T-helper 1 cell treated with Interleukin-12 subunit alpha and Interleukin-12 subunit beta and Interleukin-4 antibody, amounts not matched to agents 30 ng/mL and 1 ng/mL, for 36 hours (primary cell): ENCODE results near the gene ADGRV1. TPM values are rescaled to one million over a fixed set of nuclear protein-coding genes. Genes with fewer than 3 reads are reported as not detected.
"Not testable (repeated sequence)": the region's sequence is repeated elsewhere in the genome, so short reads cannot be mapped to it uniquely, and the experiment has no call there.

Experiments used
- intact Hi-C: fragments of 100-400 bp; cut with micrococcal nuclease; formaldehyde crosslinking; loops from one replicate; pipeline ENCODE4 v1.15.1; 2024
- total RNA-seq: library from RNA; stranded (reverse); gene quantifications from 2 replicates; pipeline ENCODE4 v1.2.3, GENCODE V29; 2022

Gene ADGRV1
- total RNA-seq, 1 donor from 2014 or later, result 0.05 TPM

DNA sequence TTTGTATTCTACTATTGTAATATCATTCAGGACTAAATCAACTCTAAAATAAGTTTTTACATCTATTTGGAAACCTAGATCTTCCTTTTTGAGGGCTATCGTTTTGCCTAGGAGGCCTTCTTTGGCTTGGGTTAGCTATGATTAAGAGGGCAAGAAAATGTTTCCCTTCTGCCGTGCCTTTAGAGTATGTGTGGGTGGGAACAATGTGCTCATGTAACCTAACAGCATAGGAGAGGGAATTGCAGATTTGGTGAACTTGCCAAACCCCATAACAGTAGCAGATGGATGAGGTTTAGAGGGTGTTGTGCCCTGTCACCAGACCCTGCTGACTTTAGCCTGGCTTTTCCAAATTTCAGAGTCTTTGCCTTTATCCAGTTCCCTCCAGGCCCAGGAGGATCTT is 339.0 kb downstream of the ADGRV1 start:
- intact Hi-C loops, result no loop called here

DNA sequence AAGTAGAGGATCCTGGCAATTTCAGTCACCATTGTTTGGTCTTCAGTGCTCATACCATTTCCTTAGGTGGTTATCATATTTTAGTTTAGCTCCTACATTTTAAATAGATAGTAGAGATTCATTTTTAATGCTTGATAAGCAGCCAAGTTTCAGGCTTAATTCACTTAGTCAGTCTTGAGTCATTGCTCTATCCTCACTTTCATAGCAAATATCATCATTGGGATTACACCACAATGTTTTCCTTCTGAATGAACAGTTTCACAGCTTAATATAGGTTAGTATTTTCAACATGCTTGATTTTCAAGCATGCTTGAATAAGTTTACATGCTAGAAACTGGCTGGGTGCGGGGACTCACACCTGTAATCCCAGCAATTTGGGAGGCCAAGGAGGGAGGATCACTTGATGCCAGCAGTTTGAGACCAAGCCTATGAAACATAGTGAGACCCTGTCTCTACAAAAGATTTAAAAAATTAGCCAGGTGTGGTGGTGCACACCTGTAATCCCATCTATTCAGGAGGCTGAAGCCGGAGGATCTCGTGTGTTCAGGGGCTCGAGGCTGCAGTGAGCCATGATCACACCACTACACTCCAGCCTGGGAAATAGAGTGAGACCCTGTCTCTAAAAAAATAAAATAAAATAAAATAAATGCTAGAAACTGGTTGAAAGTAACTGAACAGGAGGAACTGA is 339.9 kb downstream of the ADGRV1 start:
- intact Hi-C loops, result no loop called here

DNA sequence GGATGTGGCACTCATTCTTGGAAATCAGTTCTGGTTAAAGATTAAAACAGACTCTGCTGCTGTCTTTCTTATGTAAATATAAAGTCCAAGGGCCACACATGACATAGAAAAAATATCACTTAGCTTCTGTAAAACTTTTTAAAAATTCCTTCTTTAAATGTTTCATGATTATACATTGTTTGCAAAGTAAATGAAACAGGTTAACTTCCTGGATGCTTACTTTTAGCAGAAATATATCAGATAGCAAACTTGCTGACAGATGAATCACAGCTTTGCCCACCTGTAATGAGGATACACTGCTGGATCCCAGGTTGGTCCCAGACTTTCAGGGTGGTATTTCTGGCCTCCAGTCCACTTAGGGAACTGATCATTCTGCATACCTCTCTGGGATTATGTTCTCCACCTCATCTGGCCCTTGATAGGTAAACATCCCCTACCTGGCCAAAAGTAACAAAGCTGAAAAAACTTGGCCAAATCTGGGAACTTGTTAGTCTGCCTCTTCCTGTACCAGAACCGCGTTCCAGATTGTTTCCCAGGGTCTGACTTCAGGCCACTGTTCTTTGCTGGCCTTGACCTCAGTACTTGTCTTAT is 340.5 kb downstream of the ADGRV1 start:
- intact Hi-C loops, result no loop called here

DNA sequence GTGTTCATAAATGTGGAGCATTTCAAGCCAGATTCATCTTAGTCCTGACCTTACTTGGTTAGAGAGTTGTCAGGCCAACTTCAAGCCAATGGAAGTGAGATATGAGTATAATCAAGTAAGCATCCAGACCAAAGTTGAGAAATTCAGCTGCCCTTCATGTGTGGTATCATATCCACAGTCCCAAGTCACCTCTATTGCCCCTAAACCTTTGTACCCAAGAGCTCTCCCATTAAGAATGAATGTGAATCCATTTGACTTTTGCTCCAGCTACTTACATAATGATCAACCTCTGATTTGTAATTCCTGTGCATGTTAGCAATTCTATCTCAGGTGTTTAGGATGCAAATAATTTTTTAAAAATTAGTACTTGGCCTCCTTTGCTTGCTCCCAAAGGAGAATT is 342.7 kb downstream of the ADGRV1 start:
- intact Hi-C loops, result no loop called here

DNA sequence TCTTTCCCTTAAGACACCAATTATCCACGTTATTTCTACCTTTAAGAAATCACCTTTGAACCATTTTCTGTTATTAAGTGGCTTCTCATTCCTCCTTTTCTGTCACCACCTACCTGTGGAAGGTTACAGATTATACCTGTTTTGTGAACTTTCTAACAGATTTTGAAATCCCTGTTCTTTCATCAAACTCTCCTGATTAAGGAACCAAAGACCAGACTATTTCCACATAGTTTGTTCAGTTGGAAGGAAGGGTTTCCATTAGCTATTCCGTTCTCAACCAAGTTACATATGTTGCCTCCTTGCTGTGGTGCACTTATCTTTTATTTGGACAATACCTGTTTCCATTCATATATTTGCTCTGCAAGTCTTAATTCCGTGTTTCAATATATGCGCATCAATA is 343.6 kb downstream of the ADGRV1 start:
- intact Hi-C loops, result no loop called here

DNA sequence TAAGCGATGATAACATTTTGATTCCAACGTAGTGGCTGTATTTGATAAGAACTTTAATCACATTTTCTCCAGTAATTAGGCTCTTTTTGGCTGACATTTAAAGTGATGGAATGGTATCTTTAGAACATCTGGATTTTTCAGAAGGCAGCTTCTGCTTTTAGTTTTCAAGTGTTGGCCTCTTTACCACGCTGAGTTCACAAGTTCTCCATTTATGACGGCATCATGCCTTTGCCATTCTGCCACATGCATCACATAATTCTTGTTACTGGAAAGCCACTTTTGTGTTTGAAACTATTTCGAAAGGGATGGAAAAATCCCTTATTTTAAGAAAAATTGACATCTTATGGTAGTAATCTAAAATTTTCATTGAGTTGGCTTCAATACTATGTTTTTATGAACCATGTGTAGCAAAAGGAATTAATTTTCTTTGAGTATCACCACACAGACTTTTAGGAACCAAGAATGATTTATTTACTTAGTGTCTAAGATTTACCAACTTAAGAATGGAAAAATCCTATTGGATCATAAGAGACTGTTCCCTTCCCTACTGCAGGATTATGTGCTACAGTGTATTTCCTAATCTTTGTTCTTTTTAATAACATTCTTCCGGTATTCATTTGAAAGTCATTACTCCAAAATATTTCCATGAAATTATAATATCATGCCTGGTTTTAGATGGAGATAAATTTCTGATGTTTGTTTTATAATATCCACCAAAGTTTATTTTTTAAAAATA is 344.2 kb downstream of the ADGRV1 start:
- intact Hi-C loops, result no loop called here

DNA sequence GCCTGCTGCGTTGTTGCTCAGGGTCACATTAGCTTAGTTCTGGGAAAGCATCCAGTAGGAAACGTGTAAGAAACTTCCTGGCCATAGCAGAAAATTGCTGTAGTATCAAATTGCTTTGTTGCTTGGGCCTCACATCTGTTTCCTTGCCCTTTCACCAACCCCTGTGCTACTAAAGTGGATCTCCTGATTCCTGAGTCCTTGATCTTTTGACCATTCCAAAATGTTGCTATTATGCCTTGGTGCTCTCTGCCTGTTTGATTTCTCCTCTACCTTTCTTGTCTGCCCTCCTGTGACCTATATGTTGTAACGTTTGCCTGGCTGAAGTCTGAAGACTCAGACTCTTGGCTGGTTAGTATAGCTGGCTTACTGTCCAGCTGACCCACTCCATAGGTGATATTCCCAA is 350.5 kb downstream of the ADGRV1 start:
- intact Hi-C loops, result no loop called here

DNA sequence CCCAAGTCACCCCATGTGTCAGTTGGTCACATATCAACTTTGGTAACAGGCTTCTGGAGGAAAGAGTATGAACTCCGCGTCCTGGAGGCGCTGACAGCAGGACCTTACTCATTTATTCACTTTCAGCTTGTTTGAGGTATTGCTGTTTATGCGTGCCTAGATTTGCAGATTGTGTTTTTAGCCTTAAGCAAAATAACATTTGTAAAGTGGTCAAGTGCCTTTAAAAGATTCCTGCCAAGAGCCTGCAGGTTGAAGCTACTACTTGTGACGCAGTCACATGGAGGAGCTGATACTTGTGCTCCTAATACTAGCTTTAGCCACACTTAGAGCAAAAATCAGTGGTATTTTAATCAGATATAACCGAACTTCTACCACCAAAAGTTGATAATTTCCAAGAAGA is 351.3 kb downstream of the ADGRV1 start:
- intact Hi-C loops, result no loop called here

DNA sequence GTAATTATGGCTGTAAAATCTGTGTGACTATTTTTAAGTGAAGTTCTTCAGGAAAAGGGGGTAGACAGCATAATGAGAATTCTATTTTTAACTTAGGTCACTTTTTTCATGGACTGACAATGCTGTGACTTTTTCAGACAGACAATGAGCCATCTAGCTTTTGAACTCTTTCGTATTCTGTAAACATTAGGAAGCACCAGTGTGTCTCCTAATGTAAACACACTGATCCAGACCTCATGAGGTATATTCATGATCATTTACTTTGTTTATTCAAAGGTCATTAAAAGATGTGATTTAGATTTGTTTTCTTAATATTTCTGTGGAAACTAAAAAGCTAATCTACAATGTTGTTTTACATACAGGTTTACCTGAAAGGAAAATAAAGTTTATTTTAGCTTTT is 352.6 kb downstream of the ADGRV1 start:
- intact Hi-C loops, result no loop called here

DNA sequence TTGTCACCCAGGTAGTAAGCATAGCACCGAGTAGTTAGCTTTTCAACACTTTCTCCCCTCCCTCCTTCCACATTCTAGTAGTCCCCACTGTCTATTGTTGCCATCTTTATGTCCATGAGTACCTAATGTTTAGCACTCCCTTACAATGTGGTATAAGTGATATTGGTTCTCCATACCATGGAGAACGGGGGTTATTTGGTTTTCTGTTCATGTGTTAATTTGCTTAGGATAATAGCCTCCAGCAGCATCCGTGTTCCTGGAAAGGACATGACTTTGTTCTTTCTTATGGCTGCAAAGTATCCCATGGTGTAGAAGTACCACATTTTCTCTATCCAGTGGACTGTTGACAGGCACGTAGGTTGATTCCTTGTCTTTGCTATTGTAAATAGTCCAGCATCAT is 353.9 kb downstream of the ADGRV1 start:
- intact Hi-C loops, result no loop called here

DNA sequence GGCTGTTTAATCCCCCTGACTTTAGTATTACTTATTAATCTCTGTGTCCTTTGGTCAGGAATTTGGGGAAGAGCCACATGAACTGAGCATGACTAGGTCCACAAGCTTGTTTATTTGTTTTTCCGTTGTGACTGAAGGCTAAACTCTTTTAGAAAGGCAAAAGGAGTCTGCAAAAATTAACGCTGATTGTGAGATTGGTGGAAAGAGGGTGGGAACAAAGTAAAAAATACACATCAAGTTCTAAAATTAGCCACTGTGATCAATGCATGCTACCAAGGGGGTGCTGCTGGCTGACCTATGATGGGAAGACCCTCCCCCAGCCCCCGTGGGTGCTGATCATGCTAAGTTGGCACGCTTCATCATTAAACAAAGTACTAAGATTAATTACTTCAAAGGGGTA is 356.8 kb downstream of the ADGRV1 start:
- intact Hi-C loops, result no loop called here

DNA sequence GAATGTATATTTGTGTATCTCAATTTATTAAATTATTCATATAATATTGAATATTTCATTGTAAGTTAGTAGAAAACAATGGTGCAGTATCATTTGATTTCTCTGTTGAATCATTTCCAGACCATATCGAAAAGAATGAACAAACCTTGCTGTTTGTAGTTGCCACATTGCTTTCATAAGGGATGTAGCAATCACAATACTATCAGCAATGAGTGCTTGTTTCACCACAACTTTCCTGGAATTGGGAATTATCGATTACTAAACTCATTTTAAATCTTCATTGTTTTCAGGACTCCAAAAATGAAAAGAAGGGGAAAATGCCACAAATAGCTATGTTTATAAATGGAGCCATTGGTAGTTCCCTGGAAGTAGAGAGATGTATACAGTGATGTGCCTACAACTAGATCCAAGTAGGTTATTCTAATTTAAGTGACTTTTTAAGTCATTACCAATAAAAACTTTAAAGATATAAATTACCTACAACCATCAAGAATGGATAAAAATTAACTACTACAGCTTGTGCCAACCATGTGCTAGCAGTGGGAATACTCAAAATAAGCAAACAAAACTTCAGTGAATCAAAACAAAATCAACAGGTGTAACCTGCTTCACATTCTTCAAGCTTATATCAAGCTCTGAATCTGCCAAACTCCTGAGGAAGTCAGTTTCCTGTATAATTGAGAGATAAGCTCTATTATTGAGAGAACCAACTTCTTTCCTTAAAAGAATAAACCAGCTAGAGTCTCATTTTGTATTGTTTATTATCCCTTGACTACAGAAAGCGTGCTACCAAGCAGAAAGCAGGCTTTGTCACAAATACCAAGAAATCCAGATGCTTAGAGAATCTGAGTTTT is 358.6 kb downstream of the ADGRV1 start:
- intact Hi-C loops, result no loop called here

DNA sequence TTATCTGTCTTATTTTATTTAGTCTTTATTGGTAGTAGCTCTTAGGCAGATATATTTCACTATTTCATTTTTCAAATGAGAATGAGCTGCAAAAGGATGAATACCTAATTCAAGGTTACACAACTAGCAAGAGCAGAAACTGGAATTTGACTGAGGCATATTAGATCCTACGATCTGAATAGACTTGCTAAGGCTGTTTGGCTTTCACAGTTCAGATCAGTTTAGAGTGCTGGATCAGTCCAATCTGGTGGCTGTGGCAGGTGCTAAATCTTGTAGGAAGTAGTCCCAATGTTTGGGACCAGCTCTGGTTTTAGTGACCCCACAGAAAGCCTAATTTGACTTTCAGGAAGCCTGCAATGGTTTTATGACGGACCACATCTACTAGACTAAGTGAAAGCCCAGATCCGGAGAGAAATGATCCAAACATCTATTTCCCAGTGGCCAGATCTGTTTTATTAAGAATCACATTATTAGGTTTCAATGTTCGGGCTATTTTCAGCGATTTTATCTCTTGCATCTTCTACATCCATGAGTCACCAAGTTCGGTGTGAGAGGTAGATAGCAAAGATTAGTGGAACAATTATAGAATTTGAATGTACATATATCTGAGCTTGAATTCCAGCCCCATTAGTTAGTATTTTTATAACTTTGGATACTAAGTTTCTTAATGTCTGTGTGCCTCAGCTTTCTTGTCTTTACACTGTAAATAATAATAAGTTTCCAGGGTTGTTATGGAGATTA is 359.5 kb downstream of the ADGRV1 start:
- intact Hi-C loops, result no loop called here

DNA sequence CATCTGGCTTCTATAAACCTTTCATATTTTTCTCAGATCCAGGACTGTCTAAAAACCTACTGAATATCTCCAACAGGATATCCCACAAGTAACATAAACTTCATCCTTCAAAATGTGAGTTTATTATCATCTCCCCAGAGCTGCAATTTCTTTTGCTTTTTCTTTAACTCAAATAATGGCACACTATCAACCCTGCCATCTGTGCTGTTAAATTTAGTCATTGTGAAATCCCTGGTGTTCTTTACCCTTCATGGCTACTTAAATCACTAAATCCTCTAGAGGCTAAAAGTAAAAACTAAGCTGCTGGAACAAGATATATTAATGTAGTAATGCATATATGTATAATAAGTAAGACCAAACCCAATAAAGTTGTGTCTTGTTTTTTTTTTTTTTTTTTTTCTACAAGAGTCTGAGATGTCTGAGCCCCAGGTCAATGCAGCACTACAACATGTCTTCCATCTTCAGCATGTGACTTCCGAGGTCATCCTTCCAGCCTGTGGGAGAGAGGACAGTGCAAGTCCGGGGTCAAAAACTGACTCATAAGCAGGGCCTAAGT is 362.9 kb downstream of the ADGRV1 start:
- intact Hi-C loops, result no loop called here

DNA sequence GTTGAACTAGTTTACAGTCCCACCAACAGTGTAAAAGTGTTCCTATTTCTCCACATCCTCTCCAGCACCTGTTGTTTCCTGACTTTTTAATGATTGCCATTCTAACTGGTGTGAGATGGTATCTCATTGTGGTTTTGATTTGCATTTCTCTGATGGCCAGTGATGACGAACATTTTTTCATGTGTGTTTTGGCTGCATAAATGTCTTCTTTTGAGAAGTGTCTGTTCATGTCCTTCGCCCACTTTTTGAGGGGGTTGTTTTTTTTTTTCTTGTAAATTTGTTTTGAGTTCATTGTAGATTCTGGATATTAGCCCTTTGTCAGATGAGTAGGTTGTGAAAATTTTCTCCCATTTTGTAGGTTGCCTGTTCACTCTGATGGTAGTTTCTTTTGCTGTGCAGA is 365.6 kb downstream of the ADGRV1 start:
- intact Hi-C loops, result not testable (repeated sequence)

DNA sequence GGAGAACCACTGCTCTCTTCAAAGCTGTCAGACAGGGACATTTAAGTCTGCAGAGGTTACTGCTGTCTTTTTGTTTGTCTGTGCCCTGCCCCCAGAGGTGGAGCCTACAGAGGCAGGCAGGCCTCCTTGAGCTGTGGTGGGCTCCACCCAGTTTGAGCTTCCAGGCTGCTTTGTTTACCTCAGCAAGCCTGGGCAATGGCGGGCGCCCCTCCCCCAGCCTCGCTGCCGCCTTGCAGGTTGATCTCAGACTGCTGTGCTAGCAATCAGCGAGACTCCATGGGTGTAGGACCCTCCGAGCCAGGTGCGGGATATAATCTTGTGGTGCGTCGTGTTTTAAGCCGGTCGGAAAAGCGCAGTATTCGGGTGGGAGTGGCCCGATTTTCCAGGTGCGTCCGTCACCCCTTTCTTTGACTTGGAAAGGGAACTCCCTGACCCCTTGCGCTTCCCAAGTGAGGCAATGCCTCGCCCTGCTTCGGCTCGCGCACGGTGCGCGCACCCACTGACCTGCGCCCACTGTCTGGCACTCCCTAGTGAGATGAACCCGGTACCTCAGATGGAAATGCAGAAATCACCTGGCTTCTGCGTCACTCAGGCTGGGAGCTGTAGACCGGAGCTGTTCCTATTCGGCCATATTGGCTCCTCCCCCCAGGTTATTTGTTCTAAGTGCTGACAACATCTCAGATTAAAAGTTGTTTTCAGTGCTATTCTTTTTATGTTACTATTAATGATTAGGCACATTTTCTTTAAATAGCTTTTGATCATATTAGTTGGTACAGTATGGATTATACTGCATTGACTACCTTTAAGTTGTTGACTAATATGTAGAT is 370.6 kb downstream of the ADGRV1 start:
- intact Hi-C loops, result not testable (repeated sequence)

DNA sequence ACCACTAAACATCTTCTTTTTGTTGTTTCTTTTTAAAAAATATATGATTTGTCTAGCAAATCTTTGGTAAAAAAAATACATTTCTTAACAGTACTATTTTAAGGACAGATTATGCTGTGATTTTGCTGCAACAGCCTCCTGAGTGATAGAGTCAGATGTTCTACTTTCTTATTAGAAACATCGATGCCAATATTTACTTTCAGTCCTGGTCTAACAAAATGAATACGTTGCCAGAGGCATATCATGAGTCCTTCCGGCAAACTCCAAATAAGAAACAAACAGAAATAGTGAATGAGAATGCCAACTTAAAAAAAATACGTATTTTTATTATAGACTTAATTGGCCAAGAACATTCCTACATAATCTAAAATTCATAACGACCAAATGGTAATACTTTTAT is 371.5 kb downstream of the ADGRV1 start:
- intact Hi-C loops, result no loop called here

DNA sequence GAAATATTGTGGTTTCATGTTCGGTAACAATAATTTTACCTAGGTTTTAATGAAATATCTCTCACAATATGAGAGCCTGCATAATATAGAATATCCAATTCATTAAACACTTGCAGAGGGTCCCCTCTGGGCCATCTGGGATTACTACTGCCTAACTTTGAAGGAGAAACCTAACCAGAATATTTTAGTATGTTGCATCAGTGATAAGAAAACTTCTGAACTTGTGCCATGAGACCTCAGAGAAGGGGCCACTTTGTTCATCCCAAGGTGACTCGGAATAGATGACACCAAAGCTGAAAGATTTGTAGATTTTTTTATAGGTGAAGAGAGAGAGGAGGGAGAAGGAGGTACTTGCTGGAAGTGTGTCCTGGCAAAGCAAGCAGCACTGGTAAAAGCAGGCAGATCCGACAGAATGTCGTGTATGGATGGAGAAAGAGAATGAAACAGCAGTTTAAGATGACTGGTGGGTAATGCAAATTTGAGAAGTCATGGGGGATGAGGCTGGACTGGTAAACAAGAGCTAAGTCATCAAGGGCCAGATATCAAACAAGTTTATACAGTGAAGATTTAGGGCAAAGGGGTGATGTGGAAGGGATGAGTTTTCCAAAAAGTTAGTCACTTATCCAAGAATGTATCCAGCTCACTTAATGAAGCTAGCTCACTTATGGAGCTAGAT is 372.3 kb downstream of the ADGRV1 start:
- intact Hi-C loops, result no loop called here

DNA sequence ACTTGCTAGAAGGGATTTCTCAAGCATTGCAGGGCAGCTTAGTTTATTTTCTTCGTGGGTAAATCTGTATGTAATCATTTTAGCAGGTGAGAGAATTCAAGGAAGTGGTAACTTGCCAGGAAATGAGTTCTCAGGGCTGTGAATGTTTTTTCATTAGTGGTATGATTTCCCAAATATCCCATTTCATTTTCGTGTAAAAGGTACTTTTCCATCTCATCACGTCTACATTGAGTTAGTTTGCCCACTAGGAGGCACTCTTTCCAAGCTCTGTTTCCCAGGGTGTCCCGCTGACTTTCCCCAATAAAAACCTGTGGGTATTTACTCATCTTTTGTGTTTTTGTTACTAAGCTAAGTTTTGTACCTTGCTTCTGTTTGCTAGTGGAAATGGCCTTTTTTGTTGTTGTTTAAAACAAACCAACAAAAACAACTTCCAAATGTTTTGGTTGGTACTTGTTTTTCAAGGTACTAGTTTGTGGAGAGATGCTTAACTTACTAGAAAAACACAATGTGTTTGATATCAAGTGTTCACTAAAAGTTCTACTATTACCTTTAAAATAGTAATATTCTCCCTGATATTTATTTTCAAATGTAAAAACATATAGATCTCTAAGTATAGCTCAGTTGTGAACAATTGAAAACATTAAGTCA is 373.6 kb downstream of the ADGRV1 start:
- intact Hi-C loops, result loop anchor here (1.0 to 2.0 kb wide), 4 partner anchors 169 to 487 kb away; no protein-coding TSS in a partner anchor
